T-helper 1 cell treated with Interleukin-12 subunit alpha and Interleukin-12 subunit beta and Interleukin-4 antibody, amounts not matched to agents 30 μg/mL and 1 μg/mL, for 36 hours (primary cell): ENCODE results near the gene ZFHX3.

Experiments used
- H3K27ac Mint-ChIP-seq: one replicate; pipeline ENCODE4 v1.8.0; 2021; ENCODE audit warnings: mild to moderate bottlenecking, mixed read lengths
- H3K27me3 Mint-ChIP-seq: one replicate; pipeline ENCODE4 v1.8.0; 2021; ENCODE audit warnings: low read depth, mixed read lengths
- H3K36me3 Mint-ChIP-seq: one replicate; pipeline ENCODE4 v1.8.0; 2021; ENCODE audit warnings: low read depth, mixed read lengths
- H3K4me1 Mint-ChIP-seq: one replicate; pipeline ENCODE4 v1.8.0; 2021; ENCODE audit warnings: low read depth, mixed read lengths
- H3K4me3 Mint-ChIP-seq: one replicate; pipeline ENCODE4 v1.8.0; 2021; ENCODE audit warnings: mild to moderate bottlenecking, moderate library complexity, mixed read lengths
- H3K9me3 Mint-ChIP-seq: one replicate; pipeline ENCODE4 v1.8.0; 2021; ENCODE audit warnings: mixed read lengths

ZFHX3 gene

GRCh38 chr16:73064212-73064993 lies 16.5 kb upstream of the ZFHX3 start:
- Mint-ChIP-seq H3K9me3 (no peaks in the 10 kb centered on the region), H3K27me3 (peaks cover 88% of the 10 kb centered on the region), H3K36me3 (no peaks in the 10 kb centered on the region), H3K27ac (peak overlapping the region; percentile 11), H3K4me1 (peaks cover under 1% of the 10 kb centered on the region), H3K4me3 (no peak overlapping the region)

GRCh38 chr16:73063854-73064211 lies 15.9 kb upstream of the ZFHX3 start:
- Mint-ChIP-seq H3K4me3 (no peak overlapping the region), H3K36me3 (no peaks in the 10 kb centered on the region), H3K9me3 (no peaks in the 10 kb centered on the region), H3K27ac (no peak overlapping the region), H3K4me1 (peaks cover 6% of the 10 kb centered on the region), H3K27me3 (peaks cover 88% of the 10 kb centered on the region)

- H3K4me3 Mint-ChIP-seq, result no peak overlapping the region
- H3K27ac Mint-ChIP-seq, result no peak overlapping the region
- peaks cover 84% of the 10 kb centered on the region for H3K27me3 Mint-ChIP-seq
- no peaks in the 10 kb centered on the region for H3K9me3 Mint-ChIP-seq
- H3K4me1 Mint-ChIP-seq, result peaks cover 7% of the 10 kb centered on the region
- no peaks in the 10 kb centered on the region for H3K36me3 Mint-ChIP-seq
Measured at GRCh38 chr16:73062743-73063733, 15.1 kb upstream of the ZFHX3 start.

- no peak overlapping the region for H3K27ac Mint-ChIP-seq
- no peak overlapping the region for H3K4me3 Mint-ChIP-seq
- H3K9me3 Mint-ChIP-seq, result no peaks in the 10 kb centered on the region
- H3K27me3 Mint-ChIP-seq, result peaks cover 75% of the 10 kb centered on the region
- peaks cover 2% of the 10 kb centered on the region for H3K36me3 Mint-ChIP-seq
- peaks cover 9% of the 10 kb centered on the region for H3K4me1 Mint-ChIP-seq
Measured at GRCh38 chr16:73062001-73062616, 14.2 kb upstream of the ZFHX3 start.

GRCh38 chr16:73060892-73061490 lies 13.1 kb upstream of the ZFHX3 start:
- H3K9me3 Mint-ChIP-seq, result no peaks in the 10 kb centered on the region
- no peak overlapping the region for H3K4me3 Mint-ChIP-seq
- H3K36me3 Mint-ChIP-seq, result peaks cover 2% of the 10 kb centered on the region
- H3K27ac Mint-ChIP-seq, result no peak overlapping the region
- H3K4me1 Mint-ChIP-seq, result peaks cover 11% of the 10 kb centered on the region
- peaks cover 70% of the 10 kb centered on the region for H3K27me3 Mint-ChIP-seq

- Mint-ChIP-seq H3K9me3 (no peaks in the 10 kb centered on the region), H3K4me1 (peaks cover 12% of the 10 kb centered on the region), H3K27me3 (peaks cover 60% of the 10 kb centered on the region), H3K27ac (no peak overlapping the region), H3K36me3 (peaks cover 2% of the 10 kb centered on the region), H3K4me3 (peak overlapping the region; percentile 78)
Measured at GRCh38 chr16:73059779-73060615, 12.1 kb upstream of the ZFHX3 start.

- peak overlapping the region; percentile 78 for H3K4me3 Mint-ChIP-seq
- H3K27me3 Mint-ChIP-seq, result peaks cover 48% of the 10 kb centered on the region
- peaks cover 2% of the 10 kb centered on the region for H3K36me3 Mint-ChIP-seq
- no peak overlapping the region for H3K27ac Mint-ChIP-seq
- peaks cover 12% of the 10 kb centered on the region for H3K4me1 Mint-ChIP-seq
- H3K9me3 Mint-ChIP-seq, result no peaks in the 10 kb centered on the region
Measured at GRCh38 chr16:73058616-73059409, 10.9 kb upstream of the ZFHX3 start.

- H3K4me3 Mint-ChIP-seq, result no peak overlapping the region
- no peaks in the 10 kb centered on the region for H3K9me3 Mint-ChIP-seq
- H3K27me3 Mint-ChIP-seq, result peaks cover 42% of the 10 kb centered on the region
Measured at GRCh38 chr16:73058221-73058615, 10.3 kb upstream of the ZFHX3 start.

GRCh38 chr16:73057291-73058210 lies 9.6 kb upstream of the ZFHX3 start:
- Mint-ChIP-seq H3K4me1 (peaks cover 12% of the 10 kb centered on the region), H3K4me3 (peak overlapping the region; percentile 93), H3K9me3 (no peaks in the 10 kb centered on the region), H3K27me3 (peaks cover 39% of the 10 kb centered on the region), H3K27ac (peak overlapping the region; percentile 61), H3K36me3 (peaks cover 2% of the 10 kb centered on the region)

More at GRCh38 chr16:73058221-73058615, 10.3 kb upstream of the ZFHX3 start:
- H3K36me3 Mint-ChIP-seq, result peaks cover 2% of the 10 kb centered on the region
- peaks cover 12% of the 10 kb centered on the region for H3K4me1 Mint-ChIP-seq
- H3K27ac Mint-ChIP-seq, result no peak overlapping the region

- peak overlapping the region; percentile 93 for H3K4me3 Mint-ChIP-seq
- H3K36me3 Mint-ChIP-seq, result peaks cover 2% of the 10 kb centered on the region
- peaks cover 32% of the 10 kb centered on the region for H3K27me3 Mint-ChIP-seq
- H3K4me1 Mint-ChIP-seq, result peaks cover 12% of the 10 kb centered on the region
- no peak overlapping the region for H3K27ac Mint-ChIP-seq
- no peaks in the 10 kb centered on the region for H3K9me3 Mint-ChIP-seq
Measured at GRCh38 chr16:73056921-73057290, 9.0 kb upstream of the ZFHX3 start.

GRCh38 chr16:73056448-73056847 lies 8.5 kb upstream of the ZFHX3 start:
- no peak overlapping the region for H3K4me3 Mint-ChIP-seq
- peaks cover 28% of the 10 kb centered on the region for H3K27me3 Mint-ChIP-seq
- H3K36me3 Mint-ChIP-seq, result peaks cover 2% of the 10 kb centered on the region
- peaks cover 12% of the 10 kb centered on the region for H3K4me1 Mint-ChIP-seq
- no peak overlapping the region for H3K27ac Mint-ChIP-seq
- H3K9me3 Mint-ChIP-seq, result no peaks in the 10 kb centered on the region

GRCh38 chr16:73054813-73055482 lies 7.0 kb upstream of the ZFHX3 start:
- H3K27me3 Mint-ChIP-seq, result peaks cover 13% of the 10 kb centered on the region
- peaks cover 2% of the 10 kb centered on the region for H3K36me3 Mint-ChIP-seq
- H3K4me1 Mint-ChIP-seq, result peaks cover 12% of the 10 kb centered on the region
- no peaks in the 10 kb centered on the region for H3K9me3 Mint-ChIP-seq
- H3K27ac Mint-ChIP-seq, result no peak overlapping the region
- no peak overlapping the region for H3K4me3 Mint-ChIP-seq
